Thyroid gland (tissue), 4 donors: ENCODE results near the gene TRIM37. TPM values are rescaled to one million over a fixed set of nuclear protein-coding genes. Genes with fewer than 3 reads are reported as not detected.

Source experiments
- DNase-seq, 2 donors: peaks; one replicate each; pipeline ENCODE4 v3.0.0-alpha.2; 2019
- H3K27ac ChIP-seq, 3 donors: fragments of 200-600 bp; sonication (generic); 1 replicate in 2 of 3; 2 replicates in 1 of 3; pipeline ENCODE4 v1.5.1; 2016 to 2019; ENCODE audit warnings: mild to moderate bottlenecking in 1 of 3, moderate library complexity in 1 of 3
- H3K27me3 ChIP-seq: fragments of 200-600 bp; sonication (generic); one replicate; pipeline ENCODE4 v1.5.1; 2019
- H3K36me3 ChIP-seq, 2 donors: fragments of 200-600 bp; sonication (generic); one replicate each; pipeline ENCODE4 v1.5.1; 2016 to 2019
- H3K4me1 ChIP-seq, 2 donors: fragments of 200-600 bp; sonication (generic); one replicate each; pipeline ENCODE4 v1.5.1; 2017 to 2019
- H3K4me3 ChIP-seq, 3 donors: fragments of 200-600 bp; sonication (generic); replicated peaks in 1 of 3; 1 replicate in 2 of 3; 2 replicates in 1 of 3; pipeline ENCODE4 v1.5.1; 2016; ENCODE audit warnings: mild to moderate bottlenecking in 1 of 3
- H3K9me3 ChIP-seq: fragments of 200-600 bp; sonication (generic); one replicate; pipeline ENCODE4 v1.5.1; 2017
- CTCF ChIP-seq, 6 experiments: fragments of 200-600 bp in 3 of 6; fragments of 450-650 bp in 3 of 6; sonication (generic) in 3 of 6; IDR thresholded peaks; one replicate each; pipeline ENCODE4 v1.5.1; 2016 to 2019; ENCODE audit warnings: antibody characterized with exemption in 6 of 6, mild to moderate bottlenecking in 2 of 6, inconsistent platforms in 1 of 6, moderate library complexity in 1 of 6
- POLR2A ChIP-seq, 2 donors: fragments of 450-650 bp; IDR thresholded peaks; one replicate each; pipeline ENCODE4 v1.6.1; 2017; ENCODE audit warnings: antibody characterized with exemption in 2 of 2, mild to moderate bottlenecking in 2 of 2, moderate library complexity in 1 of 2
- WGBS, 2 donors: methylation state at CpG; one replicate each; pipeline ENCODE4 v1.1.5; 2017; 5-methylcytosine and 5-hydroxymethylcytosine counted together
- intact Hi-C: fragments of 100-400 bp; cut with DNase I; formaldehyde crosslinking; loops from one replicate; pipeline ENCODE4 v1.15.1; 2023
- total RNA-seq, 4 donors: library from RNA; depleted of rRNA; stranded (reverse); fragments of >200 nt; gene quantifications; one replicate each; pipeline ENCODE4 v1.2.3, GENCODE V29; 2016

TRIM37 gene
- total RNA-seq, 4 donors from 2014 or later: 30.2 to 46.8 (median 34.2) TPM

- TF ChIP-seq CTCF (IDR thresholded peaks at IDR 0.05) (no peak), POLR2A (IDR thresholded peaks at IDR 0.05) (no peak)
- Histone ChIP-seq H3K27me3 (no peaks in the 10 kb centered on the region), H3K27ac (no peak overlapping the region), H3K36me3 (no peaks in the 10 kb centered on the region), H3K9me3 (no peaks in the 10 kb centered on the region), H3K4me3 (no peak overlapping the region), H3K4me1 (no peaks in the 10 kb centered on the region)
- intact Hi-C loops: no loop called here
- no peak for DNase-seq
- 42 to 50% methylated on average over 2 of the region's 2 CpGs for whole genome bisulfite sequencing, 2 donors
These were observed 23.1 kb upstream of the TRIM37 start for GRCh38 chr17:59129814-59130213.

GRCh38 chr17:59126809-59127417 is 20.2 kb upstream of the TRIM37 start:
- no peak for DNase-seq
- no peaks in the 10 kb centered on the region for H3K36me3 ChIP-seq
- intact Hi-C loops: no loop called here
- no peaks in the 10 kb centered on the region for H3K9me3 ChIP-seq
- 60 to 62% methylated on average over 3 of the region's 3 CpGs for WGBS, 2 donors
- TF ChIP-seq CTCF (IDR thresholded peaks at IDR 0.05) (no peak), POLR2A (IDR thresholded peaks at IDR 0.05) (no peak)
- no peaks in the 10 kb centered on the region for H3K4me1 ChIP-seq
- no peak overlapping the region for H3K27ac ChIP-seq
- H3K4me3 ChIP-seq: no peak overlapping the region
- no peaks in the 10 kb centered on the region for H3K27me3 ChIP-seq

GRCh38 chr17:59124665-59125064 is 18.0 kb upstream of the TRIM37 start:
- no peaks in the 10 kb centered on the region for H3K9me3 ChIP-seq
- DNase-seq: no peak
- no peak overlapping the region for H3K27ac ChIP-seq
- 96 to 97% methylated on average over 6 of the region's 6 CpGs for WGBS, 2 donors
- no peak overlapping the region for H3K4me3 ChIP-seq
- peaks cover 0 to 6% of the 10 kb centered on the region in 2 donors for H3K36me3 ChIP-seq
- H3K27me3 ChIP-seq: no peaks in the 10 kb centered on the region
- H3K4me1 ChIP-seq: no peaks in the 10 kb centered on the region
- TF ChIP-seq CTCF (IDR thresholded peaks at IDR 0.05) (no peak), POLR2A (IDR thresholded peaks at IDR 0.05) (no peak)
- intact Hi-C loops: no loop called here

GRCh38 chr17:59121901-59122480 is 15.3 kb upstream of the TRIM37 start:
- Histone ChIP-seq H3K27me3 (no peaks in the 10 kb centered on the region), H3K27ac (no peak overlapping the region), H3K4me3 (no peak overlapping the region), H3K9me3 (no peaks in the 10 kb centered on the region), H3K4me1 (no peaks in the 10 kb centered on the region), H3K36me3 (peaks cover 0 to 6% of the 10 kb centered on the region in 2 donors)
- DNase-seq: no peak
- intact Hi-C loops: no loop called here
- TF ChIP-seq POLR2A (IDR thresholded peaks at IDR 0.05): no peak
- no peak for TF ChIP-seq CTCF (IDR thresholded peaks at IDR 0.05)
- WGBS, 2 donors: 96 to 98% methylated on average over 6 to 9 of the region's 9 CpGs

GRCh38 chr17:59115474-59115873 is 8.8 kb upstream of the TRIM37 start:
- H3K4me1 ChIP-seq: no peaks in the 10 kb centered on the region

More at GRCh38 chr17:59115474-59115873, 8.8 kb upstream of the TRIM37 start:
- peaks cover 0 to 4% of the 10 kb centered on the region in 2 donors for H3K36me3 ChIP-seq
- no peak overlapping the region for H3K27ac ChIP-seq
- no peak for DNase-seq
- WGBS, 2 donors: 93% methylated on average over 9 of the region's 9 CpGs
- TF ChIP-seq CTCF (IDR thresholded peaks at IDR 0.05): no peak
- no peak for TF ChIP-seq POLR2A (IDR thresholded peaks at IDR 0.05)
- intact Hi-C loops: no loop called here
- H3K9me3 ChIP-seq: no peaks in the 10 kb centered on the region
- no peak overlapping the region for H3K4me3 ChIP-seq
- H3K27me3 ChIP-seq: no peaks in the 10 kb centered on the region
